GM21619 (cell line): ENCODE measurements around the gene TSPEAR.

Experiments
- ATAC-seq: cut with Tn5 transposase; IDR thresholded peaks from one replicate; pipeline ENCODE4 v1.9.1; 2021; ENCODE audit not compliant: unreplicated experiment

Gene TSPEAR

DNA sequence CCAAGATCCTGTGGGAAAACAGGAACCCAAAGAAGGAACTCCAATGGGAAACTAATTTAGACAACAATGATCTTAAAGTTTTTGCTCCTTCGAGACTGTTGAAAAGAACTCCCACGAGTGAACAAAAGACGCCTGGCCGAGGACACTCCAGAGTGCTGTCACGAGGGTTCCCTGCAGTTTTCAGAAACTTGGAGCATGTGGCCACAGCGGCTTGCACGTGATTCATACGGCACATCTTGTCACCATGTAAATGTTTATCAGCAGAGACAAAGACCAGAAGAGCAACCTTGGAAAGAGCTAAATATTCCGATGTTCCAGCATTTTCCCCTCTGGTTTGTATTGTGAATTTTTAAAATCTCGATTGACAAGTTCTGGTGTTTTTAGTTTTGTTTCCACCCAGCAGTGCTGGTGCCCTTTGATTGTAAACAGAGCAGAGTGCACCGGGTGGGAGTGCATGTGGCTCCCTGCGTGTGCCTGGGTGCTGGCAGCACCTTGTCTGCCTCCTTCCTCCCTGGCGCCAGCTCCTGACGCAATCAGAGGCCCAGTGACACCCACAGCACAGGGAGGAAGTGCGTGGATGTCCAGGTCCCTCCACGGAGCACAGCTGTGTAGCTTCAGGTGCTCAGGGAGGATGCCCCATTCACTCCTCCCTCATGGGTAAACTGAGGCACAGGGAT is 233.1 kb downstream of the TSPEAR start:
- ATAC-seq: no peak

DNA sequence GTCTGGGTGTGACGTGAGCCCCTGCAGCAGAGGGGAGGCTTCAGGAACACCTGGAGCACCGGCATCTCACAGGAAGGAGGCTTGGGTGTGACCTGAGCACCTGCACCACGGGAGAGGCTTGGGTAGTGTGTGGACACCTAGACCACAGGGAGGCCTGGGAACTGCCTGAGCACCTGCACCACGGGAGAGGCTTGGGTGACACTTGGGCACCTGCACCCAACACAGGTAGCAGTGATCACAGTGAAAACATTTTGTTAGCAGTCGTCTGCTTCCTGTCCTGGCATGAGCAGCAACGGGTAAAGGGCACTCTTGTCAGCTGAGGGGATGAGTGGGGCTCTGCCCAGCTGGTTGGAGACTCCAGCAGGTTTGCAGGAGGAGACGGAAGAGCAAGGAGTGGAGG is 233.7 kb downstream of the TSPEAR start:
- ATAC-seq: no peak

DNA sequence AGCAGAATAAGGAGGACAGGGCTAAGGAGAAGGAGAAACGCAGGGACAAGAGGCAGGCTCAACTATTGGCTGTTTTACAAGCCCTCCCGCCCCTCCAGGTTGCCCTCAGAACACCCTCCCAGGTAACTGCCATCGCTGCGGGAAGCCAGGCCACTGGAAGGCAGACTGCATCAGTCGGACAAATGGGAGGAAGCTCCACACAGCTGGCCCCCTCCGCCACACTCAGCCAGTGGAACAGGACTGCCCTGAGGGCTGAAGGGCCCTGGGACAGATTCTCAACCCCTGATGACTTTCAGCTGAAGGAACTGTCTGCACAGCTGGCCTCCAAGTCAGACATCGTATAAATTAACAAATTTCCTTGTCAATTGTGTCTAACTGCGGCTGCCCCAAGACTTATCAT is 234.2 kb downstream of the TSPEAR start:
- ATAC-seq: no peak

DNA sequence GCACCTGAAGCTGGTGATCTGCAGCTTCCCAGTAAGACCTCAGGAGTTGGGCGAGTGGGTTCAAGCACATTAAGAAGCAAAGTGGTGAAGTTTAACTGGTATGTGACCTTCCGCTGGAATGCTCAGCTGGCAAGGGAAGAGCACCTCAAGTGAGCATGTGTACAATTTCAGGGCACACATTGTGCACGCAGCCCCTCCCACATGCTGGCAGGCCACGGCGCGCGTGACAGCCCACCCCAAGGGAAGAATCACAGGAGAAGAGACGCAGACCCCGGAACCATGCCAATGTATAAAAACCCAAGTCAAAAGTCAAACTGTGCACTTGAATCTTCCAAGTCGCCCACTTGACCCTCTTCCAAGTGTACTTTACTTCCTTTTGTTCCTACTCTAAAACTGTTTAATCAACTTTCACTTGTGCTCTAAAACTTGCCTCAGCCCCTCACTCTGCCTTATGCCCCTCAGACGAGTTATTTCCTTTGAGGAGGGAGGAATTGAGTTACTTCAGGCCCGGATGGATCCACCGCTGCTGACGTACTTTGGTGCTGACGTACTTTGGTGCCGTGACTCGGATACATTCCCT is 236.0 kb downstream of the TSPEAR start:
- no peak for ATAC-seq

DNA sequence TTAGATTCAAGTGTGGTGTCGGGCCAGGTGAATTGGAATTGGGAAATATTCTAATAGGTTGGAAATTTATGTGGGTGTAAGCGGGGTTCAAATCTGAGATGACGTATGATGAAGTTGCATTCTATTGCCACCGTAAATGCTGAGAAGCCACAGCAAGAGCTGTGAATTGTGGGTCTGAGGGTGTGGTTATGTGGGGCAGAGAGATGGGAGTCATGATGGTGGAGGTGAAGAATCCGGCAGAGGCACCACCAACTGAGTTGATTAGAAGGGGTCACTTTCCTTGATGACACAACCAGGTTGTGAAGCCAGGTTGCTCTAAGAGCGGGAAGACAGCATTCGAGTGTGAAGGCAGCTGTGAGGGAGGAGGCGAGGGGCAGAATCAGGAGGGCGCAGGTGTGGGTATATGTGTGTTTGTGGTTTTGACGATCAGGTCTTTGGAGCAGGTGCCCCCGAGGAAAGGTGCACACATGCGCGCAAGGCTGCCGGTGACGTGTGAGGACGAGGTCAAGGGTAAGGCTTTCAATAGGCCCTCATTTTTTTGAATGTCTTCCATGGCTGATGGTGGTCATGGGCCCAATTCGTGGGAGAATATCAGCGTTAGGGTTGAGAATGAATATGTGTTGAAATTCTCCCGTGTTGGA is 237.3 kb downstream of the TSPEAR start:
- ATAC-seq: no peak

DNA sequence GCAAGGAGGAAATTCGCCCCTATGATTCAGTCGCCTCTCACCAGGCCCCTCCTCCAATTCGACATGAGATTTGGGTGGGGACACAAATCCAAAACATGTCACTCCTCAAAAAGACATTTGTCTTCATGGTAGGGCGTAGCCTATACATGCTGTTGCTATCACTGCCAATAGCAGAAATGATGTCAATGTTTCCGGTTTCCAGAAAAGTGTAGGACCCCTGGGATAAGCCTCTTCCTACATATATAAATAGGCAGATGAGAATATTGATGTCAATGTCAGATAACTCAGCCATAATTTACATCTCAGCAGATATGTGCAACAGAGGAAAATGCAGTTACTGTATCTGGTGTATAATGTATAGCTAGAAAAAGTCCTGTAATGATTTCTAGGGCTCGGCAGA is 239.4 kb downstream of the TSPEAR start:
- no peak for ATAC-seq

DNA sequence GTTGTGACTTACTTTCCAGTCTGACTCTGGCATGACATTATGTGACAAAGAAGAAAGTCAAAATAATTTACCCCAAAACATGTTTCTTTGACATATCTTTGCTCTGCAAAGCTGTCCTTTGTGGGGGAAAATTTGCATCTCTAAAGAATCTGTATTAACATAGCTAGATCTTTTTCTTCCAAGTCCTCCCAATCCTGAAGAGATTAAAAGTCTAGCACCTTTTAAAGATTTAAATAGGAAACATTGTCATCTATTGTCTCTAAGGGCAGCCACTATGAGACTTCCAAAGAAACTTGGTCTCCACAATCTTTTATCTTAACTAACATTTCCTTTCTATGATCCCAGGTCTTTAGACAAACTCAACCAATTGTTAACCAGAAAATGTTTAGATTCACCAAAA is 240.0 kb downstream of the TSPEAR start:
- no peak for ATAC-seq

DNA sequence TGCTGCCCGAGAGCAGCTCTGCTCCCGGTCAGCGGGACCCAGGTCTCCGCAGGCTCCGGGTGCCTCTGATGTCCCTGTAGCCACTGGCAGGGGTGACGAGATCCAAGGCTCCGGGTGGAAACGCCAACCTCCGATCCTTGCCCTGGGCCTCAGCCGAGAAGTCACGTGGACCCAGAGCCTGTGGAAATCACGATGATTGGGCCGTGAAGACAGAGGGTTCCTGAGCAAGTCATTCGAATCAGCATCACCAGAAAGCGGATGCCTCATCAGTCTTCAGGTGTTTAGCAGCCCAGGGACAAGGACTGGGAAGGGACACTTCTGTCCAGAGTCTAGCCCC is 243.5 kb downstream of the TSPEAR start:
- ATAC-seq: no peak

DNA sequence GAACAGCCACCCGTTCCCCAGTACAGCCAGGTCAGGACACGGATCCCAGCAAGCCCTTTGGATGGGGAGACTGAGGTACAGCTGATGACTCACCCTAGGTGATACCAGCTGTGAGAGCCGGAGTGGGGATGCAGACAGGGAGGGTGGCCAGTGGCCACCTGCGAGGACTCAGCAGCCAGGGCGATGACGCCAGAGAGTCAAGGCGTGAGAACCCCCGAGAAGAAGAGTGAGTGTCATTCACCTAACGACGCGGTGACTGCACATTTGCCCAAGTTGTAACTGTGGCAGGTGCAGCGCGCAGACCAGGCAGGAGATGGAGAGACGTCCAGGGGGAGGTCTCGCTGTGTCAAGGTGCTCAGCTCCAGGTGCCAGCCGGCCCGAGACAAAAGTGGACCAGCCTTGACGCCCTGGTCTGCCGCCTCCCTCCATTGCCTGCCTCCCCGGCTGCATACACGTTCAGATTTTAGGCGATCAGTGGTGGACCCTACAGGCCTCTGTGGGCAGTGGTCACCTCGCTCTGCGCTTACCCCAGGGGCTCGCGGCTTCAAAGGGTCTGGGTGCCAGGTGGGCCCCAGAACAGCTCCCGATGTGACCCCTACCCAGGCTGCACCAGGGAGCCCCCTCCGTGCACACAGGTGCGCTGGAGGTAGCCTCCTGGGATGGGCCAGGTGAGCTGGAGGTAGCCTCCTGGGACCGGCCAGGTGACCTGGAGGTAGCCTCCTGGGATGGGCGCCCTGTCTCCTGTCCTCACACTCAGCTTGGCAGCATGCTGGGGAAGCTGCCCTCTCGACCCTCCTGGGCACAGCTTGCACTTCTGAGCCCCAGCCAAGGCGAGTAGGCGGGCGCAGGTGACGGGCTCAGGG is 244.1 kb downstream of the TSPEAR start:
- no peak for ATAC-seq

DNA sequence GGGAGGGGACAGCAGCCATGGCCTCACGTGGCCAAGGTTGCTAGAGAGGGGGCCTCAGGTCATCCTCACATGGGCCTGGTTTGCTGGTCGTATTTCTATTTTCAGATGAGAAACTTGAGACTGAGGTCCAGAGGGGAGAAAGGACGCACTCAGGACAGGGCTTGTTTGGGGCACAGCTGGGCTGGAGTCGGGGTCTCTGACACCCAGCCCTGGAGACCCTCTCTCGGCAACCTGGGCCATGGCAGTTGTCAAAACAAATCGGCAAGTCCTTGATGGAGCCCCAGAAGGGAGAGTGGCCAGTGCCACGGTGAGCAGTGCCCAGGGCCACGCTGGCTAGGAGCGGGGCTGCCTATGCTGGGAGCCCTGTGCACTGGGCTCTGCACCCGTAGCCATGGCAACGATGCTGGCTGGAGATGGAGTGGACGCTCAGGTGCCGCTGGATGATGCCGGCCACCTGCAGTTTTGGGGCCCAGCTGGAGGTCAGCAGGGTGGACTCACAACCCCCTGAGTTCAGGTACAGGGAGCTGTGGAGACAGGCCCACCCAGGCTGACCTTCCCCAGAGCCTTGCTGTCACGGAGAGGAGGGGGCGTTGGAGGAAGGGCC is 244.9 kb downstream of the TSPEAR start:
- ATAC-seq: no peak

DNA sequence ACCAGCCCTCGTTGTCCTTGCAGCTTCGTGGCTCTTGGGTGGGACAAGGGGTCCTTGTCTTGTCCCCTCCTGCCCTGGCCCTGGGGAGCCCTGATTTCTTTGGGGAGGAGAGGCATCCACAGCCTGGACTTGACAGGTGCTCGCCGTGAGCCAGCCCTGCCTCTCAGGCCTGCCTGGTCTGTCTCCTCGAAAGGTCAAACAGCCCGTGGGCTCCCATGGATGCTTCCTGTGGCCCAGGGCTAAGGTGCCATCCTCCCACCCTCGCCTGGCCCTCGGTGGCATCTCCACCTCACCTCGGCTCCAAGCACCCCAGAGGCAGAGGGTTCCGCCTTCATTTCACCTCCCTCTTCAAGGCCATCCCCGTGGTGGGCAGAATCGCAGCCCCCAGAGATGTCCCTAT is 247.0 kb downstream of the TSPEAR start:
- no peak for ATAC-seq

DNA sequence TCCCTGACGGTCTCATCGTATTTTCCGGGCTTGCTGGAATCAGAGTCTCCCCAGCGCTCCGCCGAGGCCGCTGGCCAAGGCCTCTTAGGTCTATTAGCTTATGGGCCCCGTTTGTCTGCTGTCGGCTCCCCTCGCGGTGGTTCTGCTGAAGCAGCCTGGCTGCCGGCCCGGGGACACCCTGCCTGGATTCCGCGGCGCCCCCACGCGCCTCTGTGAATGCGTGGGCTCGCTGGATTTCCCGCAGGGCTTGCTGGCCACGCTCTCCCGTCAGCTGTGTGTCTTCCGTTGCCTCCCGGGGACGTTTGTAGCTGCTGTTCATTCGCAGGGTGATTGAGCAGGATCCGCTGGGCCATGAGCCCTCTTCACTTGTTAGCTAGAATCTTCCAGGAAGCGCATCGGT is 247.6 kb downstream of the TSPEAR start:
- ATAC-seq: no peak

DNA sequence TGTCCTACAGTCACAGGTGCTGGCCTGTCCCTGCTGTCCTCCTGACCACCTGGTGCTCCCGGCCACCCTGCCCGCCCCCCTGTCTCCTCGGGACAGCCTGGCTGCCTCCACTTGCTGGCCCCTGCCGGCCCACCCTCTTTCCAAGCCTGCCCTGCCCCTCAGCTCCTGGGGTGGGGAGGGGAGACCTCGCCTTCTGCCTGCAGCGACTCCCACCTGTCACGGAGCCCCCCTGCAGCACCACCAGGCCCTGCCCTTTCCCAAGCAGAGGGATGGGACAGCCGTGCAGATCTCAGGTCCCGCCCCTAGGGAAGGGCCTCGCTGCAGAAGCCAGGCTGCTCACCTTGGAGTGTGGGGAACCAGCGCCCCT is 248.6 kb downstream of the TSPEAR start:
- no peak for ATAC-seq

DNA sequence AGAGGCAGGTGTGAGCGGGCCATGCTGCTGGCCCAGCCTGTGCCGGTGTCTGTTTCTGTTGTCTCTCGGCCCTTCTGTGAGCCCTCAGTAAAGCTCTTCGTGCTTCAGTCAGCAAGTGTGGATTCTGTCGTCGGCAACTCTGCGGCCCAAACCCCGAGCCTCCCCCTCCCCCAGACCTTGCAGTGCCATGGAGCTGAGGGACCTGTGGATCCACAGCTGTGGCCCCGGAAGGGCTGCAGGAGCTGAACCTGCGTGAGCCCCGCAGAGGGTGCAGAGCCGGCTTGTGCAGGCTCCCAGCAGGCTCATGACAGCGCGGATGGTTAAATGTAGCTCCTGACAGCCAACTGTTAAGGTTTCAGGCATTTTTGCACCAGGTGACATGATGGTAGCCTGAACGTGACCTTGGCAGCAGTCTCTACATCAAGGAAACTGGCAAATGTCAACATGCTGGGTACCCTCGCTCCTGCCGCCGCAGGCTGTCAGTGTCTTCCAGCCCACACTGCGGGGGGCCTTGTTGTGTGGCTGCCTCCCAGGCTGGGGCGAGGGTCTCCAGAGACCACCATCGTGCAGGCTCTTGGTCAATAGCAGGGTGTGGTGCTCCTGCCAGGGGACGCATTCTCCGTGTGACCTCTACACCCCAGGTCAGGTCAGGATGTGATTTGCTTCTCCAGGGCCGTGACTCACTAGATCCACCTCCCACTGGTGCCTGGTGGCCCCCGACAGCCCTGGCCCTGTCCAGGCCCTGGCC is 249.1 kb downstream of the TSPEAR start:
- no peak for ATAC-seq

DNA sequence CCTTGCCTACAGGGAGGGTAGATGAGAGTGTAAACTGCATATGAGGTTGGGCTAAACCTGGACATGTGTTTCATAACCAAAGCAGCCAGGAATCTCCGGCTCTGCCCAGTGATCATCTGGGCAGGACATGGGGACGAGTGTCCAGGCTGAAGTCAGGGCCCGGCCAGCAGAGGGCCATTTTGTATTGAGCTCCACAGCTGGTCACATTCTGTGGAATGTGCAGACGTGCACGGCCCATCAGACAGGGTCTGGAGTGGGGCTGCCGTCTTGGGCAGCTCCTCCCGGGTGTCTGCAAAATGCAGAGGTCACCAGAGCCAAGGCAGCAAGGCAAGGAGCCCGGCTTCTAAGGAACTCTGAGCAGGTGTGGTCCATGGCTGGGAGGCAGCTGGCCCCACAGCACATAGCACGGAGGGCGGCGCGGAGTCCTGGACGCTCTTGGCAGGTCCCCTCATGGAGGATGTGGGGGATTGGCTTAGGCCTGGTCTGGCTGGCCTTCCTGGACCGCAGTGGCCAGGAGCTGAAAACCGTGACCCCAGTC is 249.8 kb downstream of the TSPEAR start:
- no peak for ATAC-seq

DNA sequence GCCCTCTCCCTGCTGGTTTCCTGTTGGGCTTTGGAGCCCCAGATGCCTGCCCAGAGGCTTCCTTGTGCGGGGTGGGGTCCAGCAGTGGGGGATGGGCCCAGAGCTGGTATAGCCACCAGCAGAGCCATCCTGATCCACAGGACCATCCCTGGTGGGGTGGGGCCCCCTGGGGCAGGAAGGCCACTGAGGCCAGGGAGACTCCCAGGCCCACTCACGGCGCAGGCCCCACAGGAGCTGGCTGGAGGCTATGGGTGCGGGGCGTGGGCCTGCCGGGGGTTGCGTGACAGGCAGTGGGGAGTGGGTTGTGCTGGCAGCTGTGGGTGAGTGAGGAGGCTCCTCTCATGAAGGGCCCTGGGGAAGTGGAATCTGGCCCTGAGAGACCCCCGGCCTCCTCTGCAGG is 250.4 kb downstream of the TSPEAR start:
- no peak for ATAC-seq

DNA sequence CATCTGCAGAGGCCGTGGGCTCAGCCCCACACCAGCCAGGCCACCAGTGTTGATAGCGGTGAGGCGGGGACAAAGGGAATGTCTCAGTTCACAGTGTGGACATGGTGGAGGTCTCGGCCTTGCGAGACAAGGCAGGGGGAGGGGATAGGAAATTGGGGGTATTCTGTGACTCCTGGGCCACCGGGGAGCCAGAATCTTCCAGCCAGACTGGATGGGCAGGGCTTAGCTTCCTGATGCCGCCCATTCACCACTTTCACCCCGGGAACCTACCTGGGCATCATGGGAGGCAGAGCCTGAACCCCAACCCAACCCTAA is 251.0 kb downstream of the TSPEAR start:
- no peak for ATAC-seq

DNA sequence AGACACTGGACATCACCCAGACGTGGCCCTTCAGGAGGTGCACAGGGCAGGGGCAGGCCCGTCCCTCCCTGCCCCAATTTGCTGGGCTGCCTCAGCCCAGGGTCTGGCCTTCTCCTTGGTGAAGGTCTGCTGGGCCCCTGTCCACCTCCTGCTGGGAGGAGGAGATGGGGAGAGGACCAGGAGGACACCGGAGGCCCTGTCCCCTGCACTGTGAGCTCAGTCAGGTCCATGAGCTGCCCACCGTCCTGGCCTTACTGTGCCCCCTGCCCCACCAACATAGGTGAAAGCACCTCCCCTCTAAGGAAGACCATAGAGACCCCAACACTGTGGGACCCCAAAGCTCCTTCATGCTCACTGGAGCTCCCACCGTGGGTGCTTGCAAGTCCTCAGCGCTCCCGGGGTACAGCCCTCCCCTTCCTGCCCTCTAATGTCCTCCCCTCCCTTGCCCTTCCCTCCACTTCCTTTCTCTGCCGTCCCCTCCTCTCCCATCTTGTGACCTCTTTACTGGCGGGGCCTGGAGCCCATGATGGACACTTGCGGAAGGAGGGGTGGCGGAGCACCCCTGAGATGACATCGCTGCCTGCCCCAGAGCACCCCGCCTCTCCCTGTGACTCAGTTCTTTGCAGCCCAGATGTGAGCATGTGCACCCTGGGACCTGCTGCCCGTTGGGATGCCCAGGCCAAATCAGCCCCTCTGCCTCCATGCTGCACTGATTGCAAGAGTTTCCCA is 251.5 kb downstream of the TSPEAR start:
- ATAC-seq: no peak

DNA sequence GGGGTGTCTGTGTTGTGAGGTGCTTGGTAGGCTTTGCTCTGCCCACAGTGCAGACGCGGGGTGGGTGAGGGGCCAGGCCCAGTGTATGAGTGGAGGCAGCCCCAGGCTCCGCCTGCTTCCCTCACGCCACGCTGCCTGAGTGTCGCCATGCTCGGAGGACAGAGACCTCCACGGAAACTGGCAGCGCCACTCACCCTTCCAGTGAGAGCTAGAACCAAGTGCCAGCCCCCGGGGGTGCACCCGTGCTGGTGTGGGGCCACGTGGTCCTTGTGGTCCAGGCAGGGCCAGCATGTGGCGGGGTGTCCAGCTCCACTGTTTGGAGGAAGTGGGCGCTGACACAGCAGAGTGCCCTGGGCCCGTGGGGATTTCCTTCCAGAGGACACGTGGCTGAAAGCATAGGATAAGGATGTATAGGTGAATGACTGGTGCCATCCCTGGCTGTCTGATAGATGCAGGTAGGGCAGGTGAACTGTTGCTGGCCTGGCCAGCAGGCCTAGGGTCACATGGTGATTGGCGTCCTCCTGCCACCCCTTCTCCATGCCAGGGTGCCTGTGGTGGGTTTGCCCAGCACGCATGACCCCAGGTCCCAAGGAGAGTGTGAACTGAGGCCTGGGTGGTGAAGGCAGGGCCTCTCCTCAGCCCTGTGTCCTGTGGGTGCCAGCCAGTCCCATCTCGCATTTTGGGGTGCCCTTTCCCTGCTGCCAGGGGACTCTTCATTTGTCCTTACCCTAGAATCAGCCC is 252.2 kb downstream of the TSPEAR start:
- ATAC-seq: no peak
